Neuronal stem cell (in vitro differentiated cells): Measurements from ENCODE around the gene USP33.
"Not testable (repeated sequence)": the region's sequence is repeated elsewhere in the genome, so short reads cannot be mapped to it uniquely, and the experiment has no call there.

Source experiments
- DNase-seq: peaks from one replicate; pipeline ENCODE4 v3.0.0-alpha.2; 2013; ENCODE audit warnings: low spot score
- H2AFZ ChIP-seq: one replicate; pipeline ENCODE4 v1.6.1; 2013; ENCODE audit warnings: mild to moderate bottlenecking, low read length, inconsistent platforms
- H2AK5ac ChIP-seq: 2 replicates; pipeline ENCODE4 v1.6.1; 2013; ENCODE audit warnings: low read depth, mild to moderate bottlenecking, inconsistent platforms, low read length, moderate library complexity, mixed read lengths
- H2BK120ac ChIP-seq: 2 replicates; pipeline ENCODE4 v1.6.1; 2013; ENCODE audit warnings: low read depth, mild to moderate bottlenecking, inconsistent platforms, low read length, moderate library complexity, mixed read lengths
- H2BK12ac ChIP-seq: one replicate; pipeline ENCODE4 v1.6.1; 2013; ENCODE audit warnings: low read length, inconsistent platforms
- H2BK15ac ChIP-seq: 2 replicates; pipeline ENCODE4 v1.6.1; 2013; ENCODE audit warnings: mild to moderate bottlenecking, low read length, inconsistent platforms, mixed read lengths
- H2BK5ac ChIP-seq: one replicate; pipeline ENCODE4 v1.6.1; 2013; ENCODE audit warnings: inconsistent platforms, mild to moderate bottlenecking, low read length, moderate library complexity
- H3K14ac ChIP-seq: one replicate; pipeline ENCODE4 v1.6.1; 2013; ENCODE audit warnings: low read length, inconsistent platforms
- H3K18ac ChIP-seq: 2 replicates; pipeline ENCODE4 v1.6.1; 2013; ENCODE audit warnings: low read length, inconsistent platforms
- H3K23ac ChIP-seq: 2 replicates; pipeline ENCODE4 v1.6.1; 2013; ENCODE audit warnings: low read depth, mild to moderate bottlenecking, mixed read lengths, low read length, inconsistent platforms; ENCODE audit not compliant: poor library complexity
- H3K27ac ChIP-seq: replicated peaks from 3 replicates; pipeline ENCODE4 v1.5.1; 2013; ENCODE audit warnings: low read length, inconsistent platforms
- H3K27me3 ChIP-seq, 3 experiments: 2 replicates each; pipeline ENCODE4 v1.6.1; 2013; ENCODE audit warnings: low read length in 3 of 3, mild to moderate bottlenecking in 2 of 3, inconsistent platforms in 1 of 3, low read depth in 1 of 3, mixed read lengths in 1 of 3, moderate library complexity in 1 of 3; ENCODE audit not compliant: control insufficient read depth in 3 of 3, insufficient read depth in 3 of 3
- H3K36me3 ChIP-seq, 2 donors: replicated peaks in 1 of 2; 2 replicates each; pipeline ENCODE4 v1.6.1; 2013; ENCODE audit warnings: low read length in 2 of 2; ENCODE audit not compliant: control insufficient read depth in 2 of 2, insufficient read depth in 2 of 2
- H3K4ac ChIP-seq: 2 replicates; pipeline ENCODE4 v1.6.1; 2013; ENCODE audit warnings: inconsistent platforms, mild to moderate bottlenecking, low read length, moderate library complexity
- H3K4me1 ChIP-seq, 2 donors: 1 replicate in 1 of 2; 2 replicates in 1 of 2; pipeline ENCODE4 v1.6.1; 2013; ENCODE audit warnings: low read length in 2 of 2, low read depth in 1 of 2; ENCODE audit not compliant: control insufficient read depth in 2 of 2, insufficient read depth in 1 of 2
- H3K4me2 ChIP-seq: one replicate; pipeline ENCODE4 v1.6.1; 2013; ENCODE audit warnings: mild to moderate bottlenecking, low read length, inconsistent platforms; ENCODE audit not compliant: insufficient read depth, poor library complexity, severe bottlenecking
- H3K4me3 ChIP-seq, 2 donors: 2 replicates each; pipeline ENCODE4 v1.5.1; 2013; ENCODE audit warnings: low read length in 2 of 2, mild to moderate bottlenecking in 2 of 2, inconsistent platforms in 1 of 2, moderate library complexity in 1 of 2
- H3K79me1 ChIP-seq: one replicate; pipeline ENCODE4 v1.6.1; 2013; ENCODE audit warnings: low read depth, mild to moderate bottlenecking, inconsistent platforms, low read length, moderate library complexity
- H3K9ac ChIP-seq: one replicate; pipeline ENCODE4 v1.6.1; 2013; ENCODE audit warnings: mild to moderate bottlenecking, low read depth, low read length, inconsistent platforms; ENCODE audit not compliant: poor library complexity
- H3K9me3 ChIP-seq, 2 donors: replicated peaks in 1 of 2; 2 replicates each; pipeline versions ENCODE3 to v1.6.1; 2013; ENCODE audit warnings: low read length in 2 of 2, mild to moderate bottlenecking in 2 of 2, inconsistent platforms in 1 of 2, low read depth in 1 of 2, mixed read lengths in 1 of 2, moderate library complexity in 1 of 2; ENCODE audit not compliant: control insufficient read depth in 2 of 2, insufficient read depth in 1 of 2
- H4K8ac ChIP-seq: one replicate; pipeline ENCODE4 v1.6.1; 2013; ENCODE audit warnings: low read depth, mild to moderate bottlenecking, inconsistent platforms, low read length, moderate library complexity
- H4K91ac ChIP-seq: one replicate; pipeline ENCODE4 v1.6.1; 2013; ENCODE audit warnings: low read length, low read depth, mild to moderate bottlenecking, inconsistent platforms; ENCODE audit not compliant: poor library complexity
- WGBS, 2 donors: extraction: QIAGEN DNeasy Blood & Tissue Kit; methylation state at CpG; one replicate each; pipeline ENCODE4 v1.1.7; 2013; ENCODE audit warnings: missing lambda C conversion rate in 2 of 2, mixed read lengths in 1 of 2; ENCODE audit not compliant: insufficient read length in 2 of 2, insufficient replicate concordance in 1 of 2; ENCODE audit errors: extremely low coverage in 2 of 2; 5-methylcytosine and 5-hydroxymethylcytosine counted together

Gene USP33

GRCh38 chr1:77649127-77649526 is 110.5 kb downstream of the USP33 start:
- peaks cover 4 to 37% of the 10 kb centered on the region in 2 donors for H3K9me3 ChIP-seq
- H3K4me2 ChIP-seq: no peak overlapping the region
- no peak overlapping the region for H3K14ac ChIP-seq
- H2BK120ac ChIP-seq: no peak overlapping the region
- H3K36me3 ChIP-seq: peaks cover 4 to 41% of the 10 kb centered on the region in 2 donors
- H3K4ac ChIP-seq: no peak overlapping the region
- H3K23ac ChIP-seq: no peak overlapping the region
- no peak overlapping the region for H2BK5ac ChIP-seq
- H3K27me3 ChIP-seq: no peaks in the 10 kb centered on the region
- no peak overlapping the region for H3K4me3 ChIP-seq
- H3K27ac ChIP-seq: no peak overlapping the region
- WGBS, 2 donors: no CpG with 5 or more reads among the region's 2 CpGs
- H4K8ac ChIP-seq: no peak overlapping the region
- H3K9ac ChIP-seq: no peak overlapping the region
- no peak overlapping the region for H4K91ac ChIP-seq
- H2BK15ac ChIP-seq: no peak overlapping the region
- no peak overlapping the region for H3K18ac ChIP-seq
- peaks cover 12% of the 10 kb centered on the region for H3K79me1 ChIP-seq
- no peak overlapping the region for H2BK12ac ChIP-seq
- no peaks in the 10 kb centered on the region for H3K4me1 ChIP-seq
- H2AFZ ChIP-seq: no peak overlapping the region
- H2AK5ac ChIP-seq: no peak overlapping the region
- no peak for DNase-seq

DNA sequence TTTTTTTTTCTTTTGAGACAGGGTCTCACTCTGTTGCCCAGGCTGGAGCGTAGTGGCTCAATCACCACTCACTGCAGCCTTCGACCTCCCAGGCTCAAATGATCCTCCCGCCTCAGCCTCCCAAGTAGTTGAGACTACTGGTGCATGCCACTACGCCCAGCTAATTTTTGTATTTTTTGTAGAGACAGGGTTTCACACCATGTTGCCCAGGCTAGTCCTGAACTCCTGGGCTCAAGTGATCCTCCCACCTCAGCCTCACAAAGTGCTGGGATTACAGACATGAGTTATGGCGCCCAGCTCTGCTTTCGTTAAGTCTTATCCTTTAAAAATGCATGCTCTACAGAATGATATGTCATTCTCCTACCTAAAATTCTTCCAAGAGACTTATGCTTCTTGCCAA is 113.4 kb downstream of the USP33 start:
- H3K23ac ChIP-seq, H3K9ac ChIP-seq, H3K4me2 ChIP-seq, H3K4me3 ChIP-seq, H2BK12ac ChIP-seq, H2BK120ac ChIP-seq, H2BK5ac ChIP-seq, H2BK15ac ChIP-seq, H2AK5ac ChIP-seq, H3K27me3 ChIP-seq, H3K4ac ChIP-seq, H3K27ac ChIP-seq, H4K91ac ChIP-seq, H3K4me1 ChIP-seq, H2AFZ ChIP-seq, H3K14ac ChIP-seq, DNase-seq, H4K8ac ChIP-seq, H3K18ac ChIP-seq: not testable (repeated sequence)
- peaks cover 4 to 32% of the 10 kb centered on the region in 2 donors for H3K36me3 ChIP-seq
- no CpG with 5 or more reads among the region's 6 CpGs for WGBS, 2 donors
- H3K9me3 ChIP-seq: peaks cover 4 to 36% of the 10 kb centered on the region in 2 donors
- peaks cover 12% of the 10 kb centered on the region for H3K79me1 ChIP-seq
